GM18520 (cell line): ENCODE data around the gene BOC.

Experiments used
- ATAC-seq: cut with Tn5 transposase; IDR thresholded peaks from one replicate; pipeline ENCODE4 v1.9.1; 2021; ENCODE audit not compliant: unreplicated experiment

The BOC gene

GRCh38 chr3:113285226-113285625, 73.9 kb downstream of the BOC start:
- ATAC-seq = no peak

GRCh38 chr3:113285741-113286140, 74.4 kb downstream of the BOC start:
- ATAC-seq = no peak

DNA sequence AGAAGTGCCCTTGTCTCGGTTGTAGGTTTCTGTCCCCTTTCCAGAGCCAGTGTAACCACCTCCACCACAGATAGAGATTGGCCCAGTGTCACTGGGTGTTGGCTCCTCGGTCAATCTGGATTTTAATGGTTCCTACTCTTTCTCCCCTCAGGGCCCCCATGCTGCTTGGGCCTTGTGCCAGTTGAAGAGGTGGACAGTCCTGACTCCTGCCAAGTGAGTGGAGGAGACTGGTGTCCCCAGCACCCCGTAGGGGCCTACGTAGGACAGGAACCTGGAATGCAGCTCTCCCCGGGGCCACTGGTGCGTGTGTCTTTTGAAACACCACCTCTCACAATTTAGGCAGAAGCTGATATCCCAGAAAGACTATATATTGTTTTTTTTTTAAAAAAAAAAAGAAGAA, 75.2 kb downstream of the BOC start:
- no peak for ATAC-seq

DNA sequence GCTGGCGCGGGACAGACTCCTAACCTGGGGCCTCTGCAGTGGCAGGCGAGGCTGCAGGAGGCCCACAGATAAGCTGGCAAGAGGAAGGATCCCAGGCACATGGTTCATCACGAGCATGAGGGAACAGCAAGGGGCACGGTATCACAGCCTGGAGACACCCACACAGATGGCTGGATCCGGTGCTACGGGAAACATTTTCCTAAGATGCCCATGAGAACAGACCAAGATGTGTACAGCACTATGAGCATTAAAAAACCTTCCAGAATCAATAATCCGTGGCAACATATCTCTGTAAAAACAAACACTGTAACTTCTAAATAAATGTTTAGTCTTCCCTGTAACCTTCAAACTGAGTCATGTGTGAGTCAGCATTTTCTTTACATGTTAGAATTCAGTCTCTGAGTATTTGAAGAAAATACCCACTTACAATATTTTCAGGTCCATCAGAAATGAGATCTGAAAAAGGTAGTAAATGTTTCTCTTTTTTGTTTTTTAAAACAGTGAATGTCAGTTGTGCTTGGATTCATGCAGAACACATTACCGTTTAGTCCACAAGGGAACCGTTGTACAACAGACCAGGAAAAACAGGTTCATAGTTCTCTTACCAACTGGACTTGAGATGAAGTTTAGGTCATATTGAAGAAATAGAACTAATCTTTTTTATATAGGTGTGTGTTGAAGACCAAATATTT, 75.9 kb downstream of the BOC start:
- no peak for ATAC-seq

GRCh38 chr3:113287803-113288648, 76.7 kb downstream of the BOC start:
- ATAC-seq = no peak

DNA sequence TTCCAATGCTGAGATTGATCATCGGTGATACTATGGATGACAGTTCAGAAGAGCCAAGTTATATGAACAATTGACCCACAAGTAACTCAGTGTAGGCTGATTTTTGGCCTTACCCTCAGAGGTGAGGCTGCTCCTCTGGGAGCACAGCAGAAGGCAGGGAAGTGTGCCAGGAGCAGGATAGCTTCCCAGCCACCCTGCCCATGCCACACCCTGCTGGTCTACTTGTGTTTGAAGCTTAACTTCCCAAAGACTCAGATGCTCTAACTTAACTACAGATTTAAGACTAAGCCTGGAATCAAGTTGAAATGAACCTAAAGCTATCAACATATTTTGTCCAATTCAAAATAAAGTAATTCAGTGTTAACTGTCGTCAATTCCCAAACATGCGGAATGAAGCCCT, 77.5 kb downstream of the BOC start:
- no peak for ATAC-seq

GRCh38 chr3:113291572-113291971, 80.2 kb downstream of the BOC start:
- ATAC-seq = no peak

GRCh38 chr3:113292933-113293332, 81.6 kb downstream of the BOC start:
- no peak for ATAC-seq

GRCh38 chr3:113293348-113293747, 82.0 kb downstream of the BOC start:
- no peak for ATAC-seq

DNA sequence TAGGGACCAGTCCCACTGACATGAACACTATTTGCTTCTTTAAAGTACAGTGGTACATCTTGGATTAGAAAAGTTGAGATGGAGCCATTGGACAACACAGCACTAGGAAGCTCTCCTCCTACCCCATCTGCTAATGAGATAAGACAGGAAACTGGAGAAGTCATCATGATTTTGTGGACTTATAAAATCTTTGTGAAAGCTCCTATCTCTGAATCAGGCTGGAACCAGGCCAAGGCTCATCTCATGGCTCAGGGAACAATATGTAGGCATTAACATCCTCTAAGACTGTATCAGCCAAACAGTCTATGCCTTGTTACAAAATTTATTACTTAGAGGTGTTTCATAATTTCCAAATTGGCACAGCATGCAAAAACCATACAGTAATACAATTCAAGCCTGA, 84.1 kb downstream of the BOC start:
- ATAC-seq = no peak

DNA sequence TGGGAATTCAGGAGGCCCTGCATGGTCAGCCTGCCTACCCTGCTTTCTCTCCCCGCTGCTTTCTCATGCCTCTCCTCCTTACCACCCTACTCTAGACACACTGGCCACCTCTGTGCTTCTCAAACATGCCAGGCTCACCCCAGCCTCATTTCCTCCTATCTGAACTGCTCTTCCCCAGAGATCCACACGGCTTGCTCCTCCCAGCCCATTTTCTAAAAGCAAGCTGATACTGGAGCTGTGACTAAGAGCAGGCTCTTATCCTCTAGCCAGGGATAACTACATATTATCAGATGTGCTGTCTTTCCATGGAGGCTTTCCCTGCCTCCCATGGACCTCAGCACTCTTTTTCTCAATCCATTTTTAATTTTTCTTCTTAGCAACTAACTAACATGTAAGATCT, 85.9 kb downstream of the BOC start:
- ATAC-seq = no peak

DNA sequence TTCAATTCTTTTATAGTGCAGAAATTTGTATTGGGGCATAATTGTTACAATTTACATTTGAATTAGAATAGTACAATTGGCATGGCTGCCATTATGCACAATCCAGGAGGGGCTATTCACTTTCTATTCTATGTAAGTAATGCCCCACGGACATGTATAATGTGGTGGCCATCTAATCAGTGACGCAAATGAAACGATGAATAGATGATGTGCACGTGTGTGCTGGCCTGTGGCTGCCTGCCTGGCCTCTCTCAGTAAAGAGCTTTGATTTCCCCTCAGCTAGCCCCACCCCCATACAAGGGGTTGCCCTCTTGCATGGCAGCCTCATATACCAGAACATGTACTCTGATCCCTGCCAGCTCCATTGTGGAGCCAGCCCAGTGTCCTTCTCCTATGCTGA, 86.5 kb downstream of the BOC start:
- no peak for ATAC-seq

DNA sequence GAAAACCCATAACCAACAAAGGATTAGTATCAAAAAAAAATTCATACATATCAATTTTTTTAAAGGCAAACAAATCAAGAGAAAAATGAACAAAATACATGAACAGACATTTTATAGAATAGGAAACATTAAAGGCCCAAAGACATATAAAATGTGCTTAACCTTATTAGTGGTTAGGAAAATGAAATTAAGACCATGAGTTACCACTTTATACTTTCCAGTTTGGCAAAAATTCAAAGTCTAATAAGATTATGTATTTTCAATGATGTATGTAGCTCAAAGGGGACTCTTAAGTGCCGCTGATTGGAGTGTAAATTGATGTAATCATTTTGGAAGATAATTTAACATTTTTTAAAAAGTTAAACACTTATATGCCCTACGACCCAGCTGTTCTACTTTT, 89.2 kb downstream of the BOC start:
- no peak for ATAC-seq

- ATAC-seq = no peak
Observed at GRCh38 chr3:113304102-113304501, 92.7 kb downstream of the BOC start.

DNA sequence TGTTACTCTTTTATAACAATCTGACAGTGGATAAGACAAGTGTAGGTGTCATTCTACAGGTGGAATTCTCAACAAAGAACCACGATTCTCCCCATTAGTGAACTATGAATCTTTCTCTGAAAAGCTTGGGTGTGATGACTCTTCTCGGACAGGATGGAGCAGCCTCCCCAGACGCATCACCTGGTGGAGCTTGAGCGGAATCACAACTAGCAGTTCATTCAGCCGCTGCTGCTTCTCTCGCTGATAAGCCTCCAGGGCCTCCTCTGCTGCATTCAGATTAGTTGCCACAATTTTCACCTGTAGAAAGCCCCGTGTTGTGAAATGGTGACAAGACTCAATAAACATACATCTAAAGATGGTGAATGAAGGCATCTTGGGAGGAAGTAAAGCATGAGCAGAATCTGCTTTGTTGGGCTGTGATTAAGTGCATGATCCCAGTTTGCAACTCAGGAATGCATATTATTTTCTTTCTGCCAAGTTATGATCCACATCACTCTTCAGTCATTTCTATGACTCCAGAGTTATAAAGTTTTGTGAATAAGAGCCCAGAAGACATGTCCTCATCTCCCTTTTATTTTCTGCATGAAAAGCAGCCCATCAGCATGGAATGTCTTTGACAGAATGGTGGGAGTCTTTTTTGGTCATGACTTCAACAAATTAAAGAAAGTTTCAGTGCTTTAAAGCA, 93.6 kb downstream of the BOC start:
- no peak for ATAC-seq

DNA sequence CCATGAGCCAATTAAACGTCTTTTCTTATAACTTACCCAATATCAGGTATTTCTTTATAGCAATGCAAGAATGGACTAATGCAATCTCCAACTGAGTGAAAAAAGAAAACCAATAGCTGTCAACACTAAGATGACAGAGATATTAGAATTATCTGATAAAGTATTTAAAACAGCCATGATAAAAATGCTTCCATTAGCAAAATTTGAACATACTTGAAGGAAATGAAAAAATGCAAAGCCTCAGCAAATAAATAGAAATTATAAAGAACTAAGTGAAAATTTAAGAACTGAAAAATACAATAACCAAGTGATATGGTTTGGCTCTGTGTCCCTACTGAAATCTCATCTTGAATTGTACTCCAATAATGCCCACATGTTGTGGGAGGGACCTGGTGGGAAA, 99.6 kb downstream of the BOC start:
- no peak for ATAC-seq

DNA sequence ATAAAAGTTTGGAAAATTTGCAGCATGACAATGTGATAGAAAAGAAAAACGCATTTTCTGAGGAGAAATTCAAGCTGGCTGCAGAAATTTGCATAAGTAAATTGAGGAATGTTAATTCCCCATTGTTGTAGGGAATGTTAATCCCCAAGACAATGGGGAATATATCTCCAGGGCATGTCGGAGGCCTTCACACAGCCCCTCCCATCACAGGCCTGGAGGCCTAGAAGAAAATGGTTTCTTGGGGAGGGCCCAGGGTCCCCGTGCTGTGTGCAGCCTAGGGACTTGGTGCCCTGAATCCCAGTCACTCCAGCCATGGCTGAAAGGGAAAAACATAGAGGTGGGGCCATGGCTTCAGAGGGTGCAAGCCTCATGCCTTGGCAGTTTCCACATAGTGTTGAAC, 101.1 kb downstream of the BOC start:
- ATAC-seq = no peak

DNA sequence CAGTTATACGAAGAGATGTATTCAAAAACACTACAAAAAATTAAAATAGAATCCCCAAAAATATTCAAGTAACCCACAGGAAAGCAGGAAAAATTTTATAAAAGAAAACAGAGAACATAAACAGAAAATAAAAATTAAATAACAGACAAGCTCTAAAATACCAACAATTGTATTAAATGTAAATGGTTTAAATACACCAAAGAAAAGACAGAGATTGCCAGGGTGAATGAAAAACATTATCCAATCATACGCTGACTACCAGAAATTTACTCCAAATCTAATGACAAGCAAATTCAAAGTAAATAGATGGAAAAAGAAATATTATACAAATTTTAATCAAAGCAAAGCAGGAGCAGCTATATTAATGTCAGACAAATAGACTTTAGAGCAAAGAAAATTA, 103.6 kb downstream of the BOC start:
- ATAC-seq = no peak

GRCh38 chr3:113329757-113330156, 118.4 kb downstream of the BOC start:
- no peak for ATAC-seq

GRCh38 chr3:113330742-113331141, 119.4 kb downstream of the BOC start:
- no peak for ATAC-seq

DNA sequence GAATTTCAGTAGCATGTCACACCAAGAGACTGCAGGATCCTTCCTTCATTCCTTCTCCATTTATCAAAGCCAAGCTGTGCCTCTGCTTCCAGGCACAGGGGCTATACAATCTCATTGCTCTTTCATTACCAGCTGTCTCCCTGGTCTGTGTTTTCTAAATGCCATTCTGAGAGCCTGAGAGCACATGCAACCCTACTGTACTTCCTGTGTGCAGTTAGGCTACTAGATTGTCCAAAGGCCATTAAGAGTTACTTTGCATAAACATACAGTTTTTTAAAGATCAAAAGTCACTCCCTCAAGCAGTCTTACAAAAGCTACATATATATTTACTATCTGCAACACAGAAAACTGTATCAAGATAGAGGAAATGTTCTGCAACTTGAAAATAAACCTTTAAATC, 119.8 kb downstream of the BOC start:
- no peak for ATAC-seq
